Measurements from ENCODE around the gene FOXJ1. TPM values are rescaled to one million over a fixed set of nuclear protein-coding genes. Genes with fewer than 3 reads are reported as not detected.

FOXJ1 gene
- total RNA-seq, 2 experiments from 2014 or later, result 7.5 to 7.8 TPM

DNA sequence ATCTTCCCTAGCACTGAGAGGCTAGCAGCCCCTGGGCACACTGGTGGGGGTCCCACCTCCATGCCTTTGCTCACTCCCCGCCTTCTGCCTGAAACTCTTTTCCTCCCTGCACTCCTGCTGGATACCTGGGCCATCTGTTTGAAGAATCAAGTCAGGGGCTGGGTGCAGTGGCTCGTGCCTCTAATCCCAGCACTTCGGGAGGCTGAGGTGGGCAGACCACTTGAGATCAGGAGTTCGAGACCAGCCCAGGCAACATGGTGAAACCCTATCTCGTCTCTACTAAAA, 15.7 kb downstream of the FOXJ1 start:
- no peak for DNase-seq
- H3K4me3 Mint-ChIP-seq, result no peak overlapping the region
- no peak overlapping the region for H3K27ac Mint-ChIP-seq
- peaks cover 20% of the 10 kb centered on the region for H3K4me1 Mint-ChIP-seq
- H3K9me3 Mint-ChIP-seq, result no peaks in the 10 kb centered on the region
- H3K36me3 Mint-ChIP-seq, result no peaks in the 10 kb centered on the region
- no peaks in the 10 kb centered on the region for H3K27me3 Mint-ChIP-seq

DNA sequence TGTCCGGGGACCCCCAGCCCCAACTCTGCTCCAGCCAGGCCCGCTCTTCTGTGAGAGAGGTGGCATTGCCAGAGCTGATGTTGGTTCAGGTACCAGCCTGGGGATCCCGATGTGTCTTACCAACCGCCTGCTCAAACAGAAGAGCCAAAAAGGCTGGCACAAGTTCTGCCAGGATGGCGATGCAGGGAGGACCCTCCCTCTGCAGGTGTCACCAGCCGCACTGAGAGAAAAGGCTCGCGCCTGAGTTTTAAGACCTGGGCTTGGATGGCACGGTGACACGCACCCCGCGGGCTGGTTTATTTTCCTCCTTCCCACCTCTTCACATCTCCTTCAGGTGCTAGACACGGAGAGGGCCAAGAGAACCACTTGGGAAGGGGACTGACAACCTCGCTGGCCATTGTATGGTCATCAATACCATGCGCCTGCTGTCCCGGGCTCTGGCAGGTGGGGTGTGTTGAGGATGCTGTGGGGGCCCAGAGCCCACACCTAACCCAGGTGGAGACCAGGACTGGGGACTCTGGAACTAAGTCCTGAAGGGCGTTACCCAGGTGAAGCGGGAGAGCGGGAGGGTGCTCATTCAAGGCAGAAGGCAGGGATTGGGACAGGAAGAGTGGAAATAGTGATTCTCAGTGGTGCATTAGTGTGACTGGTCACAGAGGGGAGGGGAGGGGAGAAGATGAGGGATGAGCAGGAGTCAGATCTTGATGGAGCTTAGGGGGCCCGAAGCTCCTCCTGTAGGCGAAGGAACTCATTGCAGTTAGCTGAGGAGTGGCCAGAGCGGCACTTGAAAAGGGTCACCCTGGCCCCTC, 16.3 kb downstream of the FOXJ1 start:
- Mint-ChIP-seq H3K9me3 (no peaks in the 10 kb centered on the region), H3K4me3 (no peak overlapping the region), H3K27ac (peak overlapping the region; percentile 37), H3K4me1 (peaks cover 20% of the 10 kb centered on the region), H3K27me3 (no peaks in the 10 kb centered on the region), H3K36me3 (no peaks in the 10 kb centered on the region)
- DNase-seq, result no peak

DNA sequence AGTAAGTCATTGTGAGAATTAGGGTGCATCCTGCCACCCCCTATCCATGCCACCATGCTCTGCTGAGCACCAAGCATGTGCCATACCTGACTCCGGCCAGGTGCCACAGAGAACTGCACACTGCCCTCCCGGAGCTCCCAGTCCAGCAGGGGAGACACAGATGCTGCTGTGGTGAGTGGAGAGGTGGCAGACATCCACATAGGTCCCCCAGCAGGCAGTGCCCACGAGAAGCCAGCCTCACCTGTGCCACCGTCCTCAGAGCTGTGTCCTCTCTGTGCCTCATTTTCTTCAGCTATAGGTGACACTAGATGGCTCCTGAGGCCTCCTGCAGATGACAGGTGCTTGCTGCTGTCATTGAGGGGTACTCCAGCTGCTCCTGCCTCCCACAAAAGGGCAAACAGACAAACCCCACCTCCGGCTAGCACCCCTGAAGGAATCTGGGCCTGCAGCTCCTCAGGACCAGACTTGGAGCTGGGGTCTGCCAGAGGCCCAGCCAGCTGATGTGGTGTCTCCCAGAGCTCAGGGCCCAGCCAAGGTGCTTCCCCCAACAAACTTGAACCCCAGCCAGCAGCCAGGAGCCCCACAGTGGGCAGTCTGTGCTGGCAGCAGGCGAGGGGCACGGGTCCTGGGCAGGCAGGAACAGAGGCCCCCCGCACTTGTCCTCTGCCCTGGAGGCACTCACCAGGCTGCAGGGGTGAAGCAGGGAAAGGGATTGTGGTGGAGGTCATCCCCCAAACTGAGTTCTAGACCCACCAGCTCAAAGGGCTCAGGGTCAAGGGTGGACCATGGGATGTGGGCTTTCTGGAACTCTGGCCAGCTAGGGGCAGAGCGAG, 17.1 kb downstream of the FOXJ1 start:
- Mint-ChIP-seq H3K27me3 (no peaks in the 10 kb centered on the region), H3K4me3 (no peak overlapping the region), H3K9me3 (no peaks in the 10 kb centered on the region), H3K4me1 (peaks cover 20% of the 10 kb centered on the region), H3K36me3 (no peaks in the 10 kb centered on the region), H3K27ac (no peak overlapping the region)
- no peak for DNase-seq

DNA sequence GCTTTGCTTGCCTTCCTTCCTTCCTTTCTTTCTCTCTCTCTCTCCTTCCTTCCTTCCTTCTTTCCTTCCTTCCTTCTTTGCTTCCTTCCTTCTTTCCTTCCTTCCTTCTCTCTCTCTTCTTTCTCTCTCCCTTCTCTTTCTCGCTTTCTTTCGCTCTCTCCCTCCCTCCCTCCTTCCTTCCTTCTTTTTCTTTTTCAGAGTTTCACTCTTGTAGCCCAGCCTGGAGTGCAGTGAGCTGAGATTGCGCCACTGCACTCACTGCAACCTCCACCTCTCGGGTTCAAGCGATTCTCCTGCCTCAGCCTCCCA, 17.9 kb downstream of the FOXJ1 start:
- Mint-ChIP-seq H3K27ac (peak overlapping the region; percentile 19), H3K36me3 (no peaks in the 10 kb centered on the region), H3K4me1 (peaks cover 20% of the 10 kb centered on the region), H3K9me3 (no peaks in the 10 kb centered on the region), H3K27me3 (no peaks in the 10 kb centered on the region), H3K4me3 (no peak overlapping the region)
- DNase-seq, result no peak

DNA sequence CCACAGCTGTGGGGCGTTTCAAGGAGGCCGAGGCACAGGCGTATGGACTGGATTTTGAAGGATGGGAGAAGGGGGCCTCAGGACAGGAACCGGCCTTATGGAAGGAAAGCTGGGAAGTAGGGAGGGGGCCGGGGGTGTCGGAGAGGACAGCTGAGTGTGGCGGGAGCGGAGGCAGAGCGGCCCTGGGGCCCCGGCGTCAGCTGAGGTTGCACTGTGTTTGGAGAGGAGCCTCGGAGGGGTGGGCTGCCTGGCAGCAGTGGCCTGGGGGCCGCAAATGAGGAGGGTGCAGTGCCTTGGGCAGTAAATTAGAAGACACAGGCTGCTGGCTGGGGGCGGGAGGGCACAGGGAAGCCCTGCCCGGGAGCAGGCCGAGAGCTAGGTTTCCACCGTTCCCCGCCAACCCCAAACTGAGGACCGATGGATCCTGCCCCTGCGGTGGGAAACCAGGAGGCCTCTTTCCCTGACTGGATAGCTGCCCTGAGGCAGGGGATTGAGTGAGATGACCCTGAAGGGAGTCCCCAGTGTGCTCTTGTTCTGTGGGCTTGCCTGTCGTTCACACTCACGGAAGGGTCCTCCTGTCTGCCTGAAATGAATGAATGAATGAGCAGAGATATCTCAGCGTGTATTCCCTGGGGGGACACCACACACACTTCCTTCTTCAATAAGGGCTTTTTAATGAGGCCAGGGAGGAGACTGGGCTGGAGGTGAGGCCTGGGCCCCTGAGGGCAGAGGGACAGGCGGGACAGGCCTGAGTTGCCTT, 18.4 kb downstream of the FOXJ1 start:
- no peaks in the 10 kb centered on the region for H3K9me3 Mint-ChIP-seq
- peaks cover 20% of the 10 kb centered on the region for H3K4me1 Mint-ChIP-seq
- no peaks in the 10 kb centered on the region for H3K27me3 Mint-ChIP-seq
- peak overlapping the region; percentile 62 for H3K27ac Mint-ChIP-seq
- no peak for DNase-seq
- peak overlapping the region; percentile 54 for H3K4me3 Mint-ChIP-seq
- no peaks in the 10 kb centered on the region for H3K36me3 Mint-ChIP-seq

DNA sequence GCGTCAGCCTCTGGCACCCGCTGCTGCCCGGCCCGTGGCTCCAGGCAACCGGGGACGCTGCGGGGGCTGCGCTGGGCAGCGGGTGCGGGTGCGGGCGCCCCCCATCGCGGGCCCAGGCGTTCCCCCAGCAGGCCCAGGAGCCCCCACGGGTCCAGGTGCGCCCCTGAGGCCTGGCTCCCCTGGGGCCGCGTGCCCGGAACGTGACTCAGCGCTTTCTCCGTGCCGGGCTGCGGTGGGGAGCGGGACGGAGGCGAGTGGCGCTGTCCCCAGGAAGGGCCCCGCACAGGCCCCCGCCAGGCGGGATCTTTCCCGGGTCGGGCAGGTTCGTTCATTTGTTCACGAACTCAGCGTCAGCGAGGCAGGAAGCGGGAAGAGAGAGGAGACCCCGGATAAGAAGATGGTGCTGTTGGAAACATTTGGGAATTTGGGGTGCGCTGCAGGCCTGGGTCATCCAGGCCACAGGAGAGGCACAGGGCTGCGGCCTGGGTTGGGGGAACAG, 19.1 kb downstream of the FOXJ1 start:
- H3K27me3 Mint-ChIP-seq, result no peaks in the 10 kb centered on the region

DNA sequence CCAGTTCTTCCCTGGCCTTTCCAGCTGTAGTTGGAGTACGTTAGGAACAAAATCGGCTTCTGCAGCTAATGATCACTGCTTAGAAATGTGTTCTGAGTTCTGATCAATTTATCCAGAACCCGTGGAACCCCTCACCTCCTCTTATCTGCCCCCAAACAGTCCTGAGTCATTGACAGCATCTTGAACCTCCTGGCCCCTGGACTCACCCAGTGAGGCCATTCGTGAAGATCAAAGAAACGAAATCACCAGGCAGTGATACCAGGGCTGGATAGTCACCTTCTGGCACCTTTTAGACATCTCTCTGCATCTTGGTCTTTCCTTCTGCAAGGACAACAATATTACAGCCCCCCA, 20.4 kb downstream of the FOXJ1 start:
- no peaks in the 10 kb centered on the region for H3K9me3 Mint-ChIP-seq
- no peak overlapping the region for H3K27ac Mint-ChIP-seq
- no peaks in the 10 kb centered on the region for H3K27me3 Mint-ChIP-seq
- DNase-seq, result no peak
- H3K36me3 Mint-ChIP-seq, result no peaks in the 10 kb centered on the region
- H3K4me3 Mint-ChIP-seq, result no peak overlapping the region
- peaks cover 7% of the 10 kb centered on the region for H3K4me1 Mint-ChIP-seq

More for the DNA sequence above, 19.1 kb downstream of the FOXJ1 start:
- Mint-ChIP-seq H3K4me3 (peak overlapping the region; percentile 54), H3K36me3 (no peaks in the 10 kb centered on the region), H3K9me3 (no peaks in the 10 kb centered on the region), H3K4me1 (peaks cover 16% of the 10 kb centered on the region), H3K27ac (peak overlapping the region; percentile 62)
- DNase-seq, result peak; percentile 49

DNA sequence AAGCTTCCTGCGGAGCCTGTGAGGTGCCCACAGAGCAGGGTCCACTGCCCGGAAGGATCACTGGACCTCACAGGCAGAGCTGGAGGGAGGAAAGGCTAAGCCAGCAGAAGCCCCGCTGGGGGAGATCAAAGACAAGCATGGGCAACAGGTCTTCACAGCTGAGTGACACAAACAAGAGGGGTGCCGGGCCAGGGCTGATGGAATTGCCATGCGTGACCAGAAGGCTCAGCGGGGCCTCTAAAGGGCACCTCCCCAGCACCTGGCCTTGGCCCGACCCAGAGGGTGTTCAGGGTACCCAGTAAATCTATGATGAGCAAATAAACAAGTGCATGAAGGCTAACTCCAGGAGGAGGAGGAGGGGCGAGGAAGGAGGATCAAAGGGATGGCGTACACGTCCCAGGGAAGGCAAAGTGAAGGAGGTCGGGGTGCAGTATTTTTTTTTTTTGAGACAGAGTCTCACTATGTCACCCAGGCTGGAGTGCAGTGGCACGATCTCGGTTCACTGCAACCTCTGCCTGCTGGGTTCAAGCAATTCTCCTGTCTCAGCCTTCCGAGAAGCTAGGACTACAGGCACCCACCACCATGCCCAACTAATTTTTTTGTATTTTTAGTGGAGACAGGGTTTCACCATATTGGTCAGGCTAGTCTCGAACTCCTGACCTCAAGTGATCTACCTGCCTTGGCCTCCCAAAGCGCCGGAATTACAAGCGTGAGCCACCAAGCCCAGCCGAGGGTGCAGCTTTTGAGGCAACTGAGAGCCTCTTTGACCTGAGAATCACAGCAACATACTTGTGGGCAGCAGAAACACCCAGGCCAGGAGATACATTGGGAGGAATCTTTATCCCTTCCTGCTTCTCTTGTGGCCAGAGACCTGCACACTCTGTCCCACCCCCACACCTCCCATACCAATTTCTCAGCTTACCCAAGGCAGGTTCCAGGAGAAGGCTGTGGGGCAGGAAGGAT, 21.4 kb downstream of the FOXJ1 start:
- no peak overlapping the region for H3K27ac Mint-ChIP-seq
- H3K4me1 Mint-ChIP-seq, result peaks cover 5% of the 10 kb centered on the region
- no peaks in the 10 kb centered on the region for H3K27me3 Mint-ChIP-seq
- no peaks in the 10 kb centered on the region for H3K9me3 Mint-ChIP-seq
- no peak overlapping the region for H3K4me3 Mint-ChIP-seq
- no peaks in the 10 kb centered on the region for H3K36me3 Mint-ChIP-seq
- DNase-seq, result no peak

DNA sequence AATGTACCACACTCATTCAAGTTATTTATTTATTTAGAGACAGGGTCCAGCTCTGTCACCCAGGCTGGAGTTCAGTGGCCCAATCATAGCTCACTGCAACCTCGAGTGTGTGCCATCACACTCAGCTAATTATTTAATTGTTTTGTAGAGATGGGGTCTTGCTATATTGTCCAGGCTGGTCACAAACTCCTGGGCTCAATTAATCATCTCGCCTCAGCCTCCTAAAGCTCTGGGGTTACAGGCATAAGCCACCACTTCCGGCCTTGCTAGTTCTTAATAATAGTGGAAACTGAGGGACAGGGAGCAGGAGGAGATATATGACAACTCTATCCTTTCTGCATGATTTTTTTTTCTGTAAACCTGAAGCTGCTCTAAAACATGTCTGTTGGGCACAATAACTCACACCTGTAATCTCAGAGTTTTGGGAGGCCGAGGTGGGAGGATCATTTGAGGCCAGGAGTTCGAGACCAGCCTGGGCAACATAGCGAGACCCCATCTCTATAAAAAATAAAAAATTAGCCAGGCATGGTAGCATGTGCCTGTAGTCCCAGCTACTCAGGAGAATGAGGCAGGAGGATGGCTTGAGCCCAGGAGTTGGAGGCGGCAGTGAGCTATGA, 25.8 kb downstream of the FOXJ1 start:
- no peak overlapping the region for H3K4me3 Mint-ChIP-seq
- no peaks in the 10 kb centered on the region for H3K36me3 Mint-ChIP-seq
- H3K27me3 Mint-ChIP-seq, result no peaks in the 10 kb centered on the region
- no peaks in the 10 kb centered on the region for H3K9me3 Mint-ChIP-seq
- no peaks in the 10 kb centered on the region for H3K4me1 Mint-ChIP-seq
- no peak overlapping the region for H3K27ac Mint-ChIP-seq
- no peak for DNase-seq

DNA sequence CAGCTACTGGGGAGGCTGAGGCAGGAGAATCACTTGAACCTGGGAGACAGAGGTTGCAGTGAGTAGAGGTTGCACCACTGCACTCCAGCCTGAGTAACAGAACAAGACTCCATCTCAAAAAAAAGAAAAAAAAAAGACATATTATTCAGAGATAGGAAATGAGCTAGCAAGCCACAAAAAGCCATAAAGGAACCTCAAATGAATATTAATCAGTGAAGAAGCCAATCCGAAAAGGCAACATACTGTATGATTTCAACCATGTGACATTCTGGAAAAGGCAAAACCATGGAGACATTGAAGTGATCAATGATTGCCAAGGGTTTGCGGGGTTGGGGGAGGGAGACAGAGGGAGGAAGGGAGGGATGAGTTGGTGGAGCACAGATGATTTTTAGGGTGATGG, 29.1 kb downstream of the FOXJ1 start:
- no peak overlapping the region for H3K27ac Mint-ChIP-seq
- no peaks in the 10 kb centered on the region for H3K9me3 Mint-ChIP-seq
- H3K27me3 Mint-ChIP-seq, result no peaks in the 10 kb centered on the region

DNA sequence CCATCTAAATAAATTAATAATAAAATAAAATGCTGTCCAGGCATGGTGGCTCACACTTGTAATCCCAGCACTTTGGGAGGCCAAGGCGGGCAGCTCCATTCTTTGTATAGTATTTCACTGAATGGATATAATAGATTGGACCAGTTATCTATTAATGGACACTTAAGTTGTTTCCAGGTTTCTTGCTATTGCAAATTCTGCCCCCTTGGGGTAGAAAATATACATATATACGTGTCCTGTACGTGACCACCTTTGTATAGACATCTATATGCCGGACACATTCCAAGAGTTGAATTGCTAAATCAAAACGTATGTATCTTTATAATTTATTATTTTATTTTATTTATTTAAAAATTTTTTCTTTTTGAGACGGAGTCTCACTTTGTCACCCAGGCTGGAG, 33.5 kb downstream of the FOXJ1 start:
- Mint-ChIP-seq H3K9me3 (no peaks in the 10 kb centered on the region), H3K27me3 (no peaks in the 10 kb centered on the region), H3K27ac (no peak overlapping the region), H3K4me3 (no peak overlapping the region), H3K36me3 (peaks cover 3% of the 10 kb centered on the region), H3K4me1 (peaks cover 7% of the 10 kb centered on the region)
- no peak for DNase-seq

More for the DNA sequence above, 29.1 kb downstream of the FOXJ1 start:
- Mint-ChIP-seq H3K36me3 (no peaks in the 10 kb centered on the region), H3K4me1 (no peaks in the 10 kb centered on the region), H3K4me3 (no peak overlapping the region)
- DNase-seq, result no peak

DNA sequence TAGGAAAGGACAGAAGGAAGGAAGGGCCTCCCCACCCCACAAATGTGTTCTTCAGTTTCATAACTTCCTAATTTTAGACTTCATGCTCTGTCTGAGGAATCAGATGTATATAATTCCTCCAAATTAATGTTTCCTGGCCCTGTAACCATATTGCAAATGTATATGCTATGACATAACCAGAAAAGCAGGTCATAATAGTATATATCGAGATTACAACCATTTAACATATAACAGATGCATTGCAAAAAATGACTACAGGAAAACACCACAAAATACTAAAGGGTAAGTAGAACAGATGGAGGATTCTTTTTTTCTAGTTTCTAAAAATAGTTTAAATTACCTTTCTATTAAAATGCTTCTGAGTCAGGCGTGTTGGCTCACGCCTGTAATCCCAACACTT, 34.3 kb downstream of the FOXJ1 start:
- Mint-ChIP-seq H3K9me3 (no peaks in the 10 kb centered on the region), H3K4me1 (peaks cover 12% of the 10 kb centered on the region), H3K36me3 (peaks cover 3% of the 10 kb centered on the region), H3K4me3 (no peak overlapping the region), H3K27me3 (no peaks in the 10 kb centered on the region), H3K27ac (no peak overlapping the region)
- no peak for DNase-seq

DNA sequence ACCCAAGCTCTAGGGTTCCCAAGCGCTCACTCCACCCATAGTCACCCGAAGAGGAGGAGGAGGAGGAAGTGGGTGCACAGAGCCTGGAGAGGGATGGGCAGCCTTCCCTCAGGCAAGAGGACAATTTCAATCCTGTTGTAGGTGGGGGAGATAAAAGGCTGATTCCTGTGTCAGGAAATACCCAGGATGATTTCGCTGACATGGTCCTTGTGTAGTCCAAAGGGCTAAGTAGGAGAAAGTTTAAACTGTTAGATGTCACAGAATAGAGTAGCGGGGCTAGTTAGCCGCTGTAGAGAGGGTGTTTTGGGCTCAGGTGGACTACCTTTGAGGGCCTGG, 36.2 kb downstream of the FOXJ1 start:
- DNase-seq, result no peak
- Mint-ChIP-seq H3K27ac (peak overlapping the region; percentile 95), H3K36me3 (peaks cover 9% of the 10 kb centered on the region), H3K9me3 (no peaks in the 10 kb centered on the region), H3K27me3 (no peaks in the 10 kb centered on the region), H3K4me1 (peaks cover 19% of the 10 kb centered on the region), H3K4me3 (peak overlapping the region; percentile 99)
